22Rv1 (cell line): ENCODE results near the gene GGA1.
A peak's percentile ranks its signal among the peaks of the same experiment; 100 is the strongest.

Experiments used
- CTCF ChIP-seq: fragments of 450-650 bp; IDR thresholded peaks from 2 replicates; pipeline ENCODE4 v1.5.1; 2017; ENCODE audit warnings: mild to moderate bottlenecking
- ZFX ChIP-seq: fragments of 450-650 bp; IDR thresholded peaks from 2 replicates; pipeline ENCODE4 v1.6.1; 2017; ENCODE audit warnings: antibody characterized with exemption, borderline replicate concordance

- TF ChIP-seq CTCF = peak; percentile 1; the same call in 1 of the 2 replicates
- no peak for TF ChIP-seq ZFX
Measured at GRCh38 chr22:37639070-37639760, 30.6 kb downstream of the GGA1 start, which contains the start of gene SH3BP1.
